ENCODE results near the gene HOXA5. TPM values are rescaled to one million over a fixed set of nuclear protein-coding genes. Genes with fewer than 3 reads are reported as not detected.

Gene HOXA5
- total RNA-seq, 1 experiment from 2014 or later, result 7.5 TPM

DNA sequence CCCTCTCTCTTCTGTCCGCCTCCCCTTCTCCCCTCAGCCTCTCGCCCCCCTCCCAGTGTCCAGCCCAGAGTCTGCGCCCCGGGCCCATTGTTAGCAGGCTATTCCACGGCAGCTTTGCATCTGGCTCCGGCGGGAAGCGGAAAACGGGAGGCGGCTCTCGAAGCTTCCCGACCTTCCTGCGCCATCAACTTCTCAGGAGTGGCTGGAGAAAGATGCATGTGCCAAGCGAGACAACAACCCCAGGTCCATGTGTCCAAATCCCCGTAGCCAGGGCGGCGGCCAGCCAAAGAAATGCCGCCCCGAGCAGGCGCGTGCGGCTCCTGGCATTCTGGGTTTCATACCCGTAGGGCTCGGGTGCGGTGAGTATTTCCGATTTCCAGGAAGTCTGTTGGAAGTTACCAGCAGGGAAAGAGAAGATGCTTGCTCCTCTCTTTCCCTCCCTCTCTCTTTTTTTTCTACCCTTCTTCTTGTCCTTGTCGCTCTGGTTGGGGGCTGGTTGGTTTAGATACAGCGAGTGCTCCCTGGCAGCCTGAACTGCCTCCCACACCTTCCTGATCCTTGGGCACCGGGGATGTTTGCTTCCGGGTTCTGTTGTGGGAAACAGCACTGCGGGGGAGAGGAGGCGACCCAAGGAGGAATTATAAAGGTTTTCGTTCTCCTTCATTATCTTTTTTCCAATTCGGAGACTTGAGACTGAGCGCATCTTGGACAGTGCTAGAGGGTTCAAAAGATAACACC, 39.8 kb downstream of the HOXA5 start:
- H3K4me3 ChIP-seq (ENCODE audit: low read length), result no peak overlapping the region
- H3K9me2 ChIP-seq (replicated peaks; ENCODE audit: low read length), result no peaks in the 10 kb centered on the region
- H3K27me3 ChIP-seq (ENCODE audit: low read length), result no peaks in the 10 kb centered on the region
- ATAC-seq (no peak), DNase-seq (no peak)
- no peak overlapping the region for H2AFZ ChIP-seq (ENCODE audit: low read length)
- peaks cover 15% of the 10 kb centered on the region for H3K79me2 ChIP-seq (ENCODE audit: low read length)
- ChIA-PET CTCF (no interaction called here), POLR2A (ENCODE audit: unreplicated experiment) (no interaction called here)
- BruUV-seq (replicated peaks), result no TSS peak
- H3K36me3 ChIP-seq (ENCODE audit: low read depth, low read length), result peaks cover 14% of the 10 kb centered on the region; the same call in 1 of the 2 replicates
- H4K20me1 ChIP-seq (ENCODE audit: low read length), result no peaks in the 10 kb centered on the region
- no peaks in the 10 kb centered on the region for H3F3A ChIP-seq (ENCODE audit: low read length, unreplicated experiment)
- no peak overlapping the region for H3K27ac ChIP-seq (ENCODE audit: low read length)
- TF ChIP-seq EZH2 (IDR thresholded peaks at IDR 0.05; ENCODE audit: low read length, unreplicated experiment), result no peak
- H3K9me3 ChIP-seq (ENCODE audit: low read length), result no peaks in the 10 kb centered on the region
- no peak overlapping the region for H3K9ac ChIP-seq (ENCODE audit: low read length)
- no peak overlapping the region for H3K4me2 ChIP-seq (ENCODE audit: low read length)
- intact Hi-C loops (cut with micrococcal nuclease), result no loop called here
- H3K4me1 ChIP-seq (ENCODE audit: insufficient read depth, low read length), result peaks cover 11% of the 10 kb centered on the region

DNA sequence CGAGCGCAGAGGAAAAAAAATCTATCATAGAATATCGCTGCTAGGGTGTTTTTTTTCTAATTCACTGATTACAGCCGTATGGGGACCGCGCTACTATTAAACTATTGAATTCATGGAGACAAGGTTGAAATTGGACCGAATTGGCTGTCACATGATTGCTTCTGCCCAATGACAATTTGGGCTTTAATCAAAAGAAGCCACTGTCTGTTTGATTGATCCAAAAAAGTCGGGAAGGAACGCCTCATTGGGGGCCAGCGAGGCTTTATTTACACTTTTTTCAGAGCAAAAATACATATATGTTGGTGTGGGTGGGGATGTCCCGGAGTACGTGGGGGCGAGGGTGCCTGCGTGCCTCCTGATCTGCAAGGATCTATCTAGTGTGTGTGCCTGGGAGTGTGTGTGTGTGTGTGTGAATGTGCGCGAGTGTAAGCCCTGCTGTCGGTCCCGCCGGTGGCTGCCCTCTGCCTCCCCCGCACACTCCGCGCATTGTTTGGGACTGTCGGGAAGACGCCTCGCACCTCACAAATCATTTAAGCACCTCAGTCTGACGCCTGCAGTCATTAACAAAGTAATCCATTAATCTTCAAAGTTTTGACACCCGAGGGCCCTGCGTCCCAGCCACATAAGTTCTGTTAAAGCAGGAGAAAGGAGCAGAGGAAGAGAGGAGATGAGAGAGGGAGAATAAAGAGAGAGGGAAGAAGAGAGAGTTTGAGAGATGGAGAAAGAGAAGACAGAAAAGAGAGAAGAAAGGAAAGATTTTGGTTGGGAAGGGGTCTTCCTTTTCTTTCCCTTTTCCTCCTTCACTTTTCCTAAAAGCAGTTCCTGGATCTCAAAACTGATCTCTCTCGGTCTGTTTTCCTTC, 40.7 kb downstream of the HOXA5 start, which contains the start of gene HOXA2:
Gene HOXA2, minus strand, starts transcription at position 103 of the 862 bp plus-strand sequence. CDS start 183 bp downstream, outside the sequence.
- no TSS peak for BruUV-seq (replicated peaks)
- Histone ChIP-seq H3K9ac (ENCODE audit: low read length) (no peak within 1 kb of the TSS), H3K9me3 (ENCODE audit: low read length) (no peaks in the 10 kb centered on the region), H3K4me1 (ENCODE audit: insufficient read depth, low read length) (peaks cover 11% of the 10 kb centered on the region), H3F3A (ENCODE audit: low read length, unreplicated experiment) (no peaks in the 10 kb centered on the region), H2AFZ (ENCODE audit: low read length) (no peak within 1 kb of the TSS), H3K27ac (ENCODE audit: low read length) (no peak within 1 kb of the TSS), H3K4me3 (ENCODE audit: low read length) (no peak within 1 kb of the TSS), H3K36me3 (ENCODE audit: low read depth, low read length) (peaks cover 14% of the 10 kb centered on the region; the same call in 1 of the 2 replicates), H4K20me1 (ENCODE audit: low read length) (no peaks in the 10 kb centered on the region), H3K27me3 (ENCODE audit: low read length) (no peaks in the 10 kb centered on the region), H3K79me2 (ENCODE audit: low read length) (peaks cover 23% of the 10 kb centered on the region), H3K4me2 (ENCODE audit: low read length) (no peak within 1 kb of the TSS), H3K9me2 (replicated peaks; ENCODE audit: low read length) (no peaks in the 10 kb centered on the region)
- DNase-seq, result no peak
- intact Hi-C loops (cut with micrococcal nuclease), result no loop called here
- ChIA-PET POLR2A (ENCODE audit: unreplicated experiment) (no interaction called here), CTCF (no interaction called here)
- ATAC-seq, result no peak
- no peak for TF ChIP-seq EZH2phosphoT487 (IDR thresholded peaks at IDR 0.05; ENCODE audit: borderline replicate concordance, low read length)
- no peak for TF ChIP-seq EZH2 (IDR thresholded peaks at IDR 0.05; ENCODE audit: low read length, unreplicated experiment)
- no peak for TF ChIP-seq CTCF (conservative IDR thresholded peaks at IDR 0.05; ENCODE audit: low read depth, low read length)

GRCh38 chr7:27101957-27102580, 41.4 kb downstream of the HOXA5 start:
- Histone ChIP-seq H3K9me2 (replicated peaks; ENCODE audit: low read length) (no peaks in the 10 kb centered on the region), H3K9me3 (ENCODE audit: low read length) (no peaks in the 10 kb centered on the region), H2AFZ (ENCODE audit: low read length) (no peak overlapping the region), H3K36me3 (ENCODE audit: low read depth, low read length) (peaks cover 14% of the 10 kb centered on the region; the same call in 1 of the 2 replicates), H3K4me2 (ENCODE audit: low read length) (no peak overlapping the region), H3K4me3 (ENCODE audit: low read length) (no peak overlapping the region), H4K20me1 (ENCODE audit: low read length) (no peaks in the 10 kb centered on the region), H3F3A (ENCODE audit: low read length, unreplicated experiment) (no peaks in the 10 kb centered on the region), H3K9ac (ENCODE audit: low read length) (no peak overlapping the region), H3K4me1 (ENCODE audit: insufficient read depth, low read length) (peaks cover 11% of the 10 kb centered on the region), H3K27me3 (ENCODE audit: low read length) (no peaks in the 10 kb centered on the region), H3K79me2 (ENCODE audit: low read length) (peaks cover 31% of the 10 kb centered on the region), H3K27ac (ENCODE audit: low read length) (no peak overlapping the region)
- ATAC-seq, result no peak
- ChIA-PET CTCF (no interaction called here), POLR2A (ENCODE audit: unreplicated experiment) (no interaction called here)
- intact Hi-C loops (cut with micrococcal nuclease), result no loop called here
- DNase-seq, result no peak
- no TSS peak for BruUV-seq (replicated peaks)
- TF ChIP-seq EZH2 (IDR thresholded peaks at IDR 0.05; ENCODE audit: low read length, unreplicated experiment), result no peak
- TF ChIP-seq EZH2phosphoT487 (IDR thresholded peaks at IDR 0.05; ENCODE audit: borderline replicate concordance, low read length), result no peak
- no peak for TF ChIP-seq CTCF (conservative IDR thresholded peaks at IDR 0.05; ENCODE audit: low read depth, low read length)

Measured in PC-3 (cell line).